Measurements from ENCODE around the gene ATAT1. TPM values are rescaled to one million over a fixed set of nuclear protein-coding genes. Genes with fewer than 3 reads are reported as not detected.

The ATAT1 gene
- total RNA-seq, 1 donor: 4.7 TPM

GRCh38 chr6:30686009-30686907, 59.6 kb downstream of the ATAT1 start, which contains the start of gene PPP1R18:
TSS of gene PPP1R18 (minus strand) at chr6:30686645. CDS start at chr6:30686018, 627 bp downstream.
- Histone ChIP-seq H3K27ac (ENCODE audit: low read depth, low read length) (peak within 1 kb of the TSS; percentile 91), H2AFZ (ENCODE audit: low read length) (peak within 1 kb of the TSS; percentile 77), H3K4me2 (ENCODE audit: insufficient read depth, low read length) (peak within 1 kb of the TSS; percentile 96), H3K27me3 (ENCODE audit: insufficient read depth, low read length) (no peaks in the 10 kb centered on the region), H3K4me3 (ENCODE audit: insufficient read depth, low read length) (peak within 1 kb of the TSS; percentile 96), H3K36me3 (ENCODE audit: insufficient read depth, low read length) (peaks cover 22% of the 10 kb centered on the region), H3K79me2 (ENCODE audit: insufficient read depth, low read length) (peaks cover 80% of the 10 kb centered on the region), H3K9me3 (ENCODE audit: low read depth, low read length) (no peaks in the 10 kb centered on the region), H4K20me1 (ENCODE audit: insufficient read depth, low read length) (peaks cover 45% of the 10 kb centered on the region), H3K4me1 (ENCODE audit: insufficient read depth, low read length) (peaks cover 55% of the 10 kb centered on the region)
- peak; percentile 93 for DNase-seq (ENCODE audit: insufficient read length, low spot score, missing footprints)
- TF ChIP-seq, protein P1, sequence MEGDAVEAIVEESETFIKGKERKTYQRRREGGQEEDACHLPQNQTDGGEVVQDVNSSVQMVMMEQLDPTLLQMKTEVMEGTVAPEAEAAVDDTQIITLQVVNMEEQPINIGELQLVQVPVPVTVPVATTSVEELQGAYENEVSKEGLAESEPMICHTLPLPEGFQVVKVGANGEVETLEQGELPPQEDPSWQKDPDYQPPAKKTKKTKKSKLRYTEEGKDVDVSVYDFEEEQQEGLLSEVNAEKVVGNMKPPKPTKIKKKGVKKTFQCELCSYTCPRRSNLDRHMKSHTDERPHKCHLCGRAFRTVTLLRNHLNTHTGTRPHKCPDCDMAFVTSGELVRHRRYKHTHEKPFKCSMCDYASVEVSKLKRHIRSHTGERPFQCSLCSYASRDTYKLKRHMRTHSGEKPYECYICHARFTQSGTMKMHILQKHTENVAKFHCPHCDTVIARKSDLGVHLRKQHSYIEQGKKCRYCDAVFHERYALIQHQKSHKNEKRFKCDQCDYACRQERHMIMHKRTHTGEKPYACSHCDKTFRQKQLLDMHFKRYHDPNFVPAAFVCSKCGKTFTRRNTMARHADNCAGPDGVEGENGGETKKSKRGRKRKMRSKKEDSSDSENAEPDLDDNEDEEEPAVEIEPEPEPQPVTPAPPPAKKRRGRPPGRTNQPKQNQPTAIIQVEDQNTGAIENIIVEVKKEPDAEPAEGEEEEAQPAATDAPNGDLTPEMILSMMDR (IDR thresholded peaks at IDR 0.05; ENCODE audit: extremely low read depth, low read depth, low read length): no peak

GRCh38 chr6:30686908-30687658, 60.4 kb downstream of the ATAT1 start:
- peak overlapping the region; percentile 96 for H3K4me2 ChIP-seq (ENCODE audit: insufficient read depth, low read length)
- TF ChIP-seq, protein P1 (IDR thresholded peaks at IDR 0.05; ENCODE audit: extremely low read depth, low read depth, low read length): no peak
- no peaks in the 10 kb centered on the region for H3K9me3 ChIP-seq (ENCODE audit: low read depth, low read length)
- peaks cover 49% of the 10 kb centered on the region for H3K4me1 ChIP-seq (ENCODE audit: insufficient read depth, low read length)
- peak overlapping the region; percentile 96 for H3K4me3 ChIP-seq (ENCODE audit: insufficient read depth, low read length)
- H3K36me3 ChIP-seq (ENCODE audit: insufficient read depth, low read length): peaks cover 17% of the 10 kb centered on the region
- H2AFZ ChIP-seq (ENCODE audit: low read length): peak overlapping the region; percentile 77
- peaks cover 72% of the 10 kb centered on the region for H3K79me2 ChIP-seq (ENCODE audit: insufficient read depth, low read length)
- DNase-seq (ENCODE audit: insufficient read length, low spot score, missing footprints): peak; percentile 98
- no peaks in the 10 kb centered on the region for H3K27me3 ChIP-seq (ENCODE audit: insufficient read depth, low read length)
- peak overlapping the region; percentile 91 for H3K27ac ChIP-seq (ENCODE audit: low read depth, low read length)
- H4K20me1 ChIP-seq (ENCODE audit: insufficient read depth, low read length): peaks cover 38% of the 10 kb centered on the region

DNA sequence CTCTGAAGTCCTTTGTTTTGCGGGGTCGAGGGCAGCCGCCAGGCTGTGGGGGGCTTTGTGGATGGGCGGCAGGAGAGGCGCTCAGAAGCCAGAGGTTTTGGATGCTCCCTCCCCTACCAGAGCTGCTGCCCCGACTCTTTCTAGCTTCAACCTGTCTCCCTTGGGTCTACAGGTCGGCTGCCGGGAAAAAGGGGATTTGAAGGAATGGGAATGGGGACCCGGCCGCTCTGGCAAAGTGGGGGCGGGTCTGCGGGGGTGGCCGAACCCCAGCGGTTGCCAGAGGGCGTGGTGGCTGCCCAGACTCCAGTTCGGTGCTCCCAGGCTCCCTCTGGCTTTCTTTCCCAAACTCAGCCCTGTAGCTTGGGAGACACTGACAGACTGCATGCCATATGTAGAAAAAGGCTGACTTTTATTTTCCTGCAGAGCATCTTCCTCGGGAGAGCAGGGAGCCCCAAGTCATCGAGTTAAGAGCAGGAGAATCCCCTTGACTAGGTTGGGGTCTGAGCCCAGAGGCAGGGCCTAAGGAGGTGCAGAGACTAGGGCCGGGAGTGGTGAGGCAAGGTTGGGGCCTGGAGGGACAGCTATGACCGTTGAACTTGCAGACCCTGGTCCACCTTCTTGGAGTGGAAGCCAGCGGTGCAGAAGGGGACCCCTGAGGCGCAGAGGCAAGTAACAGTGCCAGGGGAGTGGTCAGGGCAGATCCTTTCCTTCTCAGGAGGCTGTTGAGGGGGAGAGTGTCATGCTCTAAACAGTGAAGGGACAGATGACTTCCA, 61.2 kb downstream of the ATAT1 start:
- Histone ChIP-seq H3K27ac (ENCODE audit: low read depth, low read length) (peak overlapping the region; percentile 91), H3K4me3 (ENCODE audit: insufficient read depth, low read length) (peak overlapping the region; percentile 96), H3K36me3 (ENCODE audit: insufficient read depth, low read length) (peaks cover 14% of the 10 kb centered on the region), H3K79me2 (ENCODE audit: insufficient read depth, low read length) (peaks cover 64% of the 10 kb centered on the region), H3K4me1 (ENCODE audit: insufficient read depth, low read length) (peaks cover 43% of the 10 kb centered on the region), H3K27me3 (ENCODE audit: insufficient read depth, low read length) (no peaks in the 10 kb centered on the region), H2AFZ (ENCODE audit: low read length) (peak overlapping the region; percentile 77), H3K9me3 (ENCODE audit: low read depth, low read length) (no peaks in the 10 kb centered on the region), H4K20me1 (ENCODE audit: insufficient read depth, low read length) (peaks cover 30% of the 10 kb centered on the region), H3K4me2 (ENCODE audit: insufficient read depth, low read length) (peak overlapping the region; percentile 96)
- TF ChIP-seq, protein P1 (IDR thresholded peaks at IDR 0.05; ENCODE audit: extremely low read depth, low read depth, low read length): peak; percentile 10
- DNase-seq (ENCODE audit: insufficient read length, low spot score, missing footprints): peak; percentile 81
